WTC11 (cell line): ENCODE data around the gene EIF4H. TPM values are rescaled to one million over a fixed set of nuclear protein-coding genes. Genes with fewer than 3 reads are reported as not detected.

ENCODE experiments used
- ATAC-seq: fragments of 200-7000 bp; cut with Tn5 transposase; 2 replicates; pipeline ENCODE4 v1.10.0; 2021; ENCODE audit warnings: mild to moderate bottlenecking, moderate library complexity
- CTCF ChIA-PET: fragments of 300-600 bp; sonication (Branson Sonifier 250); formaldehyde crosslinking; loops from one replicate; lab custom pipeline; 2021; ENCODE audit warnings: antibody characterized with exemption; lab: Charles Lee
- POLR2A ChIA-PET: fragments of 350-600 bp; sonication (Branson Sonifier 250); formaldehyde crosslinking; loops from one replicate; lab custom pipeline; 2021; ENCODE audit warnings: antibody characterized with exemption; lab: Charles Lee
- DNase-seq: peaks from one replicate; pipeline ENCODE4 v3.0.0; 2021; ENCODE audit warnings: low spot score
- H3K27ac Mint-ChIP-seq: 2 replicates; pipeline ENCODE4 v1.8.0; 2021; ENCODE audit warnings: mixed read lengths
- H3K27me3 Mint-ChIP-seq: 2 replicates; pipeline ENCODE4 v1.8.0; 2021; ENCODE audit warnings: low read depth, mild to moderate bottlenecking, moderate library complexity, mixed read lengths
- H3K36me3 Mint-ChIP-seq: 2 replicates; pipeline ENCODE4 v1.8.0; 2021; ENCODE audit warnings: mixed read lengths
- H3K4me1 Mint-ChIP-seq: 2 replicates; pipeline ENCODE4 v1.8.0; 2022; ENCODE audit warnings: mixed read lengths
- H3K4me3 Mint-ChIP-seq: 2 replicates; pipeline ENCODE4 v1.8.0; 2021; ENCODE audit warnings: mild to moderate bottlenecking, moderate library complexity, mixed read lengths
- H3K9me3 Mint-ChIP-seq: 2 replicates; pipeline ENCODE4 v1.8.0; 2021; ENCODE audit warnings: mixed read lengths
- ATF1 ChIP-seq: sonication (generic); formaldehyde crosslinking; IDR thresholded peaks from 2 replicates; pipeline ENCODE4 v1.8.1; 2023; ENCODE audit warnings: mild to moderate bottlenecking, moderate library complexity, missing genetic modification reagents
- CBFB ChIP-seq: sonication (generic); formaldehyde crosslinking; IDR thresholded peaks from 2 replicates; pipeline ENCODE4 v1.8.1; 2022; ENCODE audit warnings: mild to moderate bottlenecking, low read depth, missing genetic modification reagents
- CDX4 ChIP-seq: fragments of 250-450 bp; sonication (Bioruptor Pico); IDR thresholded peaks from 2 replicates; pipeline ENCODE4 v1.9.0; 2021; ENCODE audit warnings: moderate library complexity, mild to moderate bottlenecking, inconsistent platforms, borderline replicate concordance
- E2F5 ChIP-seq: sonication (generic); formaldehyde crosslinking; IDR thresholded peaks from 2 replicates; pipeline ENCODE4 v1.8.1; 2022; ENCODE audit warnings: mild to moderate bottlenecking, moderate library complexity, missing genetic modification reagents
- FOXP1 ChIP-seq: sonication (generic); formaldehyde crosslinking; IDR thresholded peaks from 2 replicates; pipeline ENCODE4 v1.8.0; 2022; ENCODE audit warnings: missing genetic modification reagents, mild to moderate bottlenecking, moderate library complexity, borderline replicate concordance
- GTF2I ChIP-seq: fragments of 250-450 bp; sonication (Bioruptor Pico); conservative IDR thresholded peaks from 2 replicates; pipeline ENCODE4 v1.4.0; 2021; ENCODE audit warnings: mild to moderate bottlenecking
- JAZF1 ChIP-seq: fragments of 250-450 bp; sonication (Bioruptor Pico); IDR thresholded peaks from 2 replicates; pipeline ENCODE4 v1.9.0; 2021; ENCODE audit warnings: moderate library complexity, mild to moderate bottlenecking, inconsistent platforms
- NFYB ChIP-seq: sonication (generic); formaldehyde crosslinking; conservative IDR thresholded peaks from 2 replicates; pipeline ENCODE4 v1.8.0; 2022; ENCODE audit warnings: low read depth, missing genetic modification reagents
- PRRX2 ChIP-seq: fragments of 250-450 bp; sonication (Bioruptor Pico); IDR thresholded peaks from 2 replicates; pipeline ENCODE4 v1.8.0; 2021; ENCODE audit warnings: mild to moderate bottlenecking
- SMAD3 ChIP-seq: sonication (generic); formaldehyde crosslinking; IDR thresholded peaks from 2 replicates; pipeline ENCODE4 v1.8.0; 2022; ENCODE audit warnings: missing genetic modification reagents, mild to moderate bottlenecking, borderline replicate concordance
- SOX15 ChIP-seq: fragments of 250-450 bp; sonication (Bioruptor Pico); IDR thresholded peaks from 2 replicates; pipeline ENCODE4 v1.9.0; 2021; ENCODE audit warnings: mild to moderate bottlenecking
- SP1 ChIP-seq: sonication (generic); formaldehyde crosslinking; conservative IDR thresholded peaks from 2 replicates; pipeline ENCODE4 v1.8.1; 2022; ENCODE audit warnings: missing genetic modification reagents
- TEAD1 ChIP-seq: sonication (generic); formaldehyde crosslinking; IDR thresholded peaks from 2 replicates; pipeline ENCODE4 v1.8.0; 2022; ENCODE audit warnings: mild to moderate bottlenecking, missing genetic modification reagents
- USF1 ChIP-seq: sonication (generic); formaldehyde crosslinking; IDR thresholded peaks from 2 replicates; pipeline ENCODE4 v1.8.0; 2022; ENCODE audit warnings: mild to moderate bottlenecking, missing genetic modification reagents
- ZBTB21 ChIP-seq: sonication (generic); formaldehyde crosslinking; IDR thresholded peaks from 2 replicates; pipeline ENCODE4 v1.8.1; 2023; ENCODE audit warnings: mild to moderate bottlenecking, missing genetic modification reagents, borderline replicate concordance
- ZMAT4 ChIP-seq: fragments of 250-450 bp; sonication (Bioruptor Pico); IDR thresholded peaks from 2 replicates; pipeline ENCODE4 v1.9.0; 2021; ENCODE audit warnings: mild to moderate bottlenecking
- ZNF232 ChIP-seq: sonication (generic); formaldehyde crosslinking; IDR thresholded peaks from 2 replicates; pipeline ENCODE4 v1.8.0; 2022; ENCODE audit warnings: mild to moderate bottlenecking, missing genetic modification reagents
- ZNF416 ChIP-seq: fragments of 250-450 bp; sonication (Bioruptor Pico); IDR thresholded peaks from 2 replicates; pipeline ENCODE4 v1.9.0; 2021; ENCODE audit warnings: mild to moderate bottlenecking, inconsistent platforms
- ZNF425 ChIP-seq: fragments of 250-450 bp; sonication (Bioruptor Pico); conservative IDR thresholded peaks from 2 replicates; pipeline ENCODE4 v1.9.0; 2021; ENCODE audit warnings: mild to moderate bottlenecking
- ZSCAN18 ChIP-seq: fragments of 250-450 bp; sonication (Bioruptor Pico); IDR thresholded peaks from 2 replicates; pipeline ENCODE4 v2.1.2; 2022; ENCODE audit warnings: mild to moderate bottlenecking, moderate library complexity
- total RNA-seq: library from RNA; stranded (reverse); gene quantifications from 3 replicates; pipeline ENCODE4 v1.2.3, GENCODE V29; 2021

Gene EIF4H
- total RNA-seq, 1 experiment from 2014 or later, result 355 TPM

- ChIA-PET CTCF (interaction anchor here (0.6 kb wide), 1 partner anchor 27 kb away, joined by 3 read pairs; no protein-coding TSS in a partner anchor), POLR2A (interaction anchor here (0.6 kb wide), 1 partner anchor 9 kb away, joined by 4 read pairs; no protein-coding TSS in a partner anchor)
- DNase-seq (no peak), ATAC-seq (no peak)
- no peak overlapping the region for H3K4me3 Mint-ChIP-seq
- peaks cover 65% of the 10 kb centered on the region for H3K36me3 Mint-ChIP-seq
- no peak overlapping the region for H3K27ac Mint-ChIP-seq
- no peaks in the 10 kb centered on the region for H3K4me1 Mint-ChIP-seq
- TF ChIP-seq USF1 (no peak), ZBTB21 (CRISPR knock-in tag) (no peak), ZMAT4 (CRISPR knock-in tag) (no peak), ZNF232 (CRISPR knock-in tag) (no peak), CDX4 (CRISPR knock-in tag) (no peak), ATF1 (CRISPR knock-in tag) (no peak), CBFB (no peak), FOXP1 (no peak), NFYB (no peak), E2F5 (no peak), TEAD1 (no peak), ZNF425 (CRISPR knock-in tag) (no peak), ZNF416 (no peak), SP1 (CRISPR knock-in tag) (no peak), ZSCAN18 (CRISPR knock-in tag) (no peak), PRRX2 (CRISPR knock-in tag) (no peak), GTF2I (CRISPR knock-in tag) (no peak), SMAD3 (CRISPR knock-in tag) (no peak), SOX15 (no peak), JAZF1 (CRISPR knock-in tag) (no peak)
- H3K9me3 Mint-ChIP-seq, result no peaks in the 10 kb centered on the region
- H3K27me3 Mint-ChIP-seq, result no peaks in the 10 kb centered on the region
These were observed 59.6 kb downstream of the EIF4H start for GRCh38 chr7:74233655-74234285.
